Keratinocyte (primary cell): ENCODE results near the gene CD79A.

Source experiments
- CTCF ChIP-seq, 3 experiments: IDR thresholded peaks in 1 of 3; conservative IDR thresholded peaks in 1 of 3; optimal IDR thresholded peaks in 1 of 3; 2 replicates in 2 of 3; 3 replicates in 1 of 3; pipeline versions ENCODE3 to v1.5.1; 2011; ENCODE audit warnings: low read length in 3 of 3, mild to moderate bottlenecking in 3 of 3, moderate library complexity in 2 of 3, control low read depth in 1 of 3, inconsistent platforms in 1 of 3; ENCODE audit not compliant: insufficient read depth in 2 of 3; ENCODE audit errors: extremely low read depth in 1 of 3
- EZH2 ChIP-seq: IDR thresholded peaks from one replicate; pipeline ENCODE4 v1.6.1; 2012; ENCODE audit warnings: inconsistent platforms, mild to moderate bottlenecking, low read length, moderate library complexity

- TF ChIP-seq CTCF (optimal IDR thresholded peaks at IDR 0.05 in 1 of 3, IDR thresholded peaks at IDR 0.05 in 1 of 3, conservative IDR thresholded peaks at IDR 0.05 in 1 of 3; ENCODE audit: extremely low read depth in 1 of 3, insufficient read depth in 2 of 3, low read length in 3 of 3) (no peak), EZH2 (no peak)
Measured at GRCh38 chr19:41863209-41863931, 13.7 kb upstream of the CD79A start.
